ENCODE measurements around the gene ZBTB21.

- TF ChIP-seq CTCF (IDR thresholded peaks at IDR 0.05) (no peak), POLR2A (IDR thresholded peaks at IDR 0.05) (no peak)
Observed at GRCh38 chr21:42022906-42023305, 12.7 kb upstream of the ZBTB21 start.
